Measurements from ENCODE around the gene KRT74.

Gene KRT74

DNA sequence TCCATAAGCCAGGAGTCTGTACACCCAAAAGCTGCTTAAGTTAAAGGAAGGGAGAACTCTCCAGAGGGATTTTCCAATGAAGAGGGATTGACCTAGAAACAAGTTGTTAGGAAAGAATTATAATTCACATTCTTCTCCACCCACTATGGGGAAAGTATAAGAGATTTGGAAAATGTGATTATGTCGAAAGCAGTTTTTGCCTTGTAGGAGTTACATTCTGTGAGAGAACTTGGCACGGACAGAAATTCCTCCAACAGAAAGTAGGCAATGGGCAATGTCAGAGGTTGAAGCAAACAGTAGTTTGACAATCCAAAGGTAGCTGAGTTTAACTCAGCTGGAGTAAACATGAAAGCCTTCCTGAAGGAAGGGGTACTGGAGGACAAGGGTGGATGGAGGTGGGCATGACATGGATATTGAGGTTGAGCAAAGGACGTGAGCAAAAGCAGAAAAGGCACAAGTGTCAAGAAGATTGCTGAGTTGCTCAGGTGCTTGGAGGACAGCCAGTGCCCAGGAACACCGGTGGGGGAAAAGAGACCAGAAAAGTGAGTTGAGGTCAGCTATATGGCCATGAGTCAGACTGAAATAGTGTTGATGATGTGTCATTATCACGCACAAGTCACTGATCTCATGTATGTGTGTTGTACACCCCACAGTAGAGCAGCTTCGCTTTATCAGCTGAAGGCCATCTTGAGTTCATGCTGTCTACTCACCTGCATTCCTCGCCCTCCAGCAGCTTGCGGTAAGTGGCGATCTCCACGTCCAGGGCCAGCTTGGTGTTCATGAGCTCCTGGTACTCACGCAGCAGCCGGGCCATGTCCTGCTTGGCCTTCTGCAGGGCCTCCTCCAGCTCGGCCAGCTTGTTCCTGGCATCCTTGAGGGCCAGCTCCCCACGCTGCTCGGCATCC lies 57.5 kb downstream of the KRT74 start:
- intact Hi-C loops (cut with DNase I), result no loop called here
- peak in 5 of 42 donors; percentile 0 to 38 (median 25) for DNase-seq
